ENCODE data around the gene ENOX1.

DNA sequence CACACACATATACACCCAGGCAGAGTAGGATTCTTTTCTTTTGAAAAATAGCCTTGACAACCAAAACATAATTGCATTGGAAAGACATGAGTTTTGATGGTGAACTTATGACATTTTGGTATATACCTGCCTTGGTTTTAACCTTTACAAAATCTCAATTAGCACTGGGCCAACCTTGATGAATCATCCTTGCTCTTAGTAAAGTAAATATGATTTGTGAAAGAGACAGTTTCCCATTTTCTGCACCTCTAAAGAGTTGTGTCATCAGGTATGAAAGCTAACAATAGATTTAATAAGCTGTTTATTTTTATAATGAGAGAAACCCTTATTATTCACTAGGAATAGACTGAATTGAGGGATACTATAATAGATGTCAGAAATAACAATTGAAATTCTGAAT, 15.7 kb upstream of the ENOX1 start:
- TF ChIP-seq RARB (CRISPR knock-in tag; IDR thresholded peaks at IDR 0.05) (no peak), ESRRG (CRISPR knock-in tag; IDR thresholded peaks at IDR 0.05) (no peak), BACH2 (CRISPR knock-in tag; IDR thresholded peaks at IDR 0.05; ENCODE audit: borderline replicate concordance) (no peak)
